CD4-positive, alpha-beta T cell (primary cell): ENCODE measurements around the gene SCN3A. TPM values are rescaled to one million over a fixed set of nuclear protein-coding genes. Genes with fewer than 3 reads are reported as not detected.

ENCODE experiments used
- ATAC-seq: fragments of 200-7000 bp; cut with Tn5 transposase; one replicate; pipeline ENCODE4 v1.10.0; 2022; ENCODE audit warnings: mild to moderate bottlenecking; ENCODE audit not compliant: poor library complexity
- CTCF ChIA-PET: fragments of 350-600 bp; sonication (Branson Sonifier 250); formaldehyde crosslinking; loops from one replicate; lab custom pipeline; 2021; ENCODE audit warnings: antibody characterized with exemption, inconsistent platforms; lab: Charles Lee
- POLR2A ChIA-PET: fragments of 350-600 bp; sonication (Branson Sonifier 250); formaldehyde crosslinking; loops from one replicate; lab custom pipeline; 2021; ENCODE audit warnings: antibody characterized with exemption, inconsistent platforms; lab: Charles Lee
- DNase-seq, 14 experiments: peaks; one replicate each; pipeline ENCODE4 v3.0.0-alpha.2; 2013 to 2020; ENCODE audit warnings: mixed read lengths in 2 of 14
- H3K27ac ChIP-seq, 2 donors: one replicate each; pipeline versions ENCODE4 v1.5.1 to v1.7.0; 2013; ENCODE audit warnings: low read length in 2 of 2, low read depth in 1 of 2, mild to moderate bottlenecking in 1 of 2
- H3K27me3 ChIP-seq, 2 experiments: 1 replicate in 1 of 2; 2 replicates in 1 of 2; pipeline versions ENCODE4 v1.6.1 to v1.7.0; 2013; ENCODE audit warnings: low read length in 2 of 2, control low read depth in 1 of 2, mild to moderate bottlenecking in 1 of 2, moderate library complexity in 1 of 2; ENCODE audit not compliant: insufficient read depth in 2 of 2, control insufficient read depth in 1 of 2
- H3K36me3 ChIP-seq: one replicate; pipeline ENCODE4 v1.6.1; 2013; ENCODE audit warnings: low read length, control low read depth; ENCODE audit not compliant: insufficient read depth
- H3K4me1 ChIP-seq: one replicate; pipeline ENCODE4 v1.6.1; 2013; ENCODE audit warnings: low read length, control low read depth; ENCODE audit not compliant: insufficient read depth
- H3K4me3 ChIP-seq: one replicate; pipeline ENCODE4 v1.5.1; 2013; ENCODE audit warnings: mild to moderate bottlenecking, low read length, moderate library complexity
- H3K9me3 ChIP-seq, 2 experiments: 1 replicate in 1 of 2; 2 replicates in 1 of 2; pipeline versions ENCODE4 v1.6.1 to v1.7.0; 2013; ENCODE audit warnings: low read length in 2 of 2, mild to moderate bottlenecking in 2 of 2, control low read depth in 1 of 2, moderate library complexity in 1 of 2; ENCODE audit not compliant: control insufficient read depth in 1 of 2, insufficient read depth in 1 of 2
- H3K27ac Mint-ChIP-seq: one replicate; pipeline ENCODE4 v1.8.0; 2020; ENCODE audit warnings: mixed read lengths
- H3K27me3 Mint-ChIP-seq: one replicate; pipeline ENCODE4 v1.8.0; 2021; ENCODE audit warnings: mixed read lengths
- H3K36me3 Mint-ChIP-seq: one replicate; pipeline ENCODE4 v1.8.0; 2021; ENCODE audit warnings: low read depth, mixed read lengths
- H3K4me1 Mint-ChIP-seq: one replicate; pipeline ENCODE4 v1.8.0; 2021; ENCODE audit warnings: low read depth, mixed read lengths
- H3K4me3 Mint-ChIP-seq: one replicate; pipeline ENCODE4 v1.8.0; 2020; ENCODE audit warnings: mild to moderate bottlenecking, mixed read lengths
- H3K9me3 Mint-ChIP-seq: one replicate; pipeline ENCODE4 v1.8.0; 2020; ENCODE audit warnings: mixed read lengths
- intact Hi-C, 2 experiments: fragments of 100-400 bp; cut with DNase I in 1 of 2; cut with micrococcal nuclease in 1 of 2; formaldehyde crosslinking; loops; one replicate each; pipeline versions ENCODE4 v1.15.1 to v1.9.0; 2023 to 2025; cut with DNase I, micrococcal nuclease
- total RNA-seq, 174 experiments: library from RNA in 2 of 174; stranded (reverse) in 2 of 174; gene quantifications; one replicate each; pipeline ENCODE4 v1.2.3 and lab custom pipeline; 2021 to 2026
- TF ChIP-seq, protein P1 (sequence below): fragments of 200-600 bp; IDR thresholded peaks from one replicate; pipeline ENCODE4 v1.8.0; 2022; ENCODE audit warnings: antibody characterized with exemption, mild to moderate bottlenecking

SCN3A gene
- total RNA-seq, 2 experiments from 2014 or later, result not detected

DNA sequence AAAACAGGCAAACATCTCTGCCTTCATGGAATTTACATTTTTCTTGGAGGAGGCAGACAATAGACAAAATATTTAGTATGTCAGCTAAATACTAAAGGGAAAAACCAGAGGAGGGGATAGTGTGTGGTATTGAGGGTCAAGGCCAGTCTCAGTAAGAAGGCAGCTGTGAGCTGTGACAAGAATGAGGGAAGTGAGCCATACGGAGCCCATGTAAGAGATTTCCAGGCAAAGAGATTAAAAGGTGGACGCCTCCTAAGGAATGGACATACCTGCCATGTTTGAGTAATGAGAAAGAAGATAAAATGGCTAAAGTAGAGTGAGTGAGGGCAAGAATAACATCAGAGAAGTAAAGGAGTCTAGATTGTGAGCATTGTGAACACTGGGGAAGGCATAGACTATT, 33.2 kb upstream of the SCN3A start:
- no peaks in the 10 kb centered on the region for H3K36me3 ChIP-seq
- H3K4me1 ChIP-seq, result no peaks in the 10 kb centered on the region
- DNase-seq, result no peak
- intact Hi-C loops, result loop anchor here in 1 of 2 experiments (5.0 kb wide), 1 partner anchor 635 kb away; no protein-coding TSS in a partner anchor
- H3K9me3 ChIP-seq, result no peaks in the 10 kb centered on the region
- ATAC-seq, result no peak
- H3K9me3 Mint-ChIP-seq, result peaks cover 3% of the 10 kb centered on the region
- no peaks in the 10 kb centered on the region for H3K4me1 Mint-ChIP-seq
- no peak overlapping the region for H3K4me3 ChIP-seq
- H3K27ac Mint-ChIP-seq, result no peak overlapping the region
- no peak overlapping the region for H3K27ac ChIP-seq
- no peak overlapping the region for H3K4me3 Mint-ChIP-seq
- H3K36me3 Mint-ChIP-seq, result no peaks in the 10 kb centered on the region
- TF ChIP-seq, protein P1, sequence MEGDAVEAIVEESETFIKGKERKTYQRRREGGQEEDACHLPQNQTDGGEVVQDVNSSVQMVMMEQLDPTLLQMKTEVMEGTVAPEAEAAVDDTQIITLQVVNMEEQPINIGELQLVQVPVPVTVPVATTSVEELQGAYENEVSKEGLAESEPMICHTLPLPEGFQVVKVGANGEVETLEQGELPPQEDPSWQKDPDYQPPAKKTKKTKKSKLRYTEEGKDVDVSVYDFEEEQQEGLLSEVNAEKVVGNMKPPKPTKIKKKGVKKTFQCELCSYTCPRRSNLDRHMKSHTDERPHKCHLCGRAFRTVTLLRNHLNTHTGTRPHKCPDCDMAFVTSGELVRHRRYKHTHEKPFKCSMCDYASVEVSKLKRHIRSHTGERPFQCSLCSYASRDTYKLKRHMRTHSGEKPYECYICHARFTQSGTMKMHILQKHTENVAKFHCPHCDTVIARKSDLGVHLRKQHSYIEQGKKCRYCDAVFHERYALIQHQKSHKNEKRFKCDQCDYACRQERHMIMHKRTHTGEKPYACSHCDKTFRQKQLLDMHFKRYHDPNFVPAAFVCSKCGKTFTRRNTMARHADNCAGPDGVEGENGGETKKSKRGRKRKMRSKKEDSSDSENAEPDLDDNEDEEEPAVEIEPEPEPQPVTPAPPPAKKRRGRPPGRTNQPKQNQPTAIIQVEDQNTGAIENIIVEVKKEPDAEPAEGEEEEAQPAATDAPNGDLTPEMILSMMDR, result no peak
- ChIA-PET POLR2A (no interaction called here), CTCF (no interaction called here)
- H3K27me3 ChIP-seq, result no peaks in the 10 kb centered on the region
- peaks cover 8% of the 10 kb centered on the region for H3K27me3 Mint-ChIP-seq

DNA sequence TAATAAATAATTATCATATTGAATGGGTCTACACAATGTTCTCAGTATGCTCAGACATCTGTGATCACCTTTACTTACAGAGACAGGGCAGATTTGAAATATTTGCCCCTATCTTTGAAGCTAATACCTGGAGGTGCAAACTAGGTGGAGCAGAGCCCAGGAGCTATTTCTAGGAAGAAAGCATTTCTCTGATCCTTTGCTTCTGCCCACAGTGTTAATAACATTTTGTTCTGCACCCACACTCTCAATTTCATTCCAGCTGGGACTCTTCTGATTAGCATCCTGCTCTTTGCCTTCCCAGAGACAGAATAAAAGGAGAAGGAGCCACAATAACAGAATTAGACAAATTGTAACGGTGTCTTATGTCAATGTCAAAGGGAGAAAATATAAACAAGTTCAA, 23.7 kb upstream of the SCN3A start:
- ChIA-PET CTCF (interaction anchor here (1.4 kb wide), 1 partner anchor 11 kb away, joined by 4 read pairs; no protein-coding TSS in a partner anchor), POLR2A (no interaction called here)
- Mint-ChIP-seq H3K27me3 (no peaks in the 10 kb centered on the region), H3K4me3 (no peak overlapping the region), H3K27ac (no peak overlapping the region), H3K36me3 (no peaks in the 10 kb centered on the region), H3K4me1 (no peaks in the 10 kb centered on the region), H3K9me3 (no peaks in the 10 kb centered on the region)
- no peaks in the 10 kb centered on the region for H3K36me3 ChIP-seq
- no peaks in the 10 kb centered on the region for H3K27me3 ChIP-seq
- intact Hi-C loops, result no loop called here
- no peak overlapping the region for H3K27ac ChIP-seq
- no peak overlapping the region for H3K4me3 ChIP-seq
- TF ChIP-seq, protein P1, result no peak
- H3K9me3 ChIP-seq, result no peaks in the 10 kb centered on the region
- DNase-seq (no peak), ATAC-seq (no peak)
- H3K4me1 ChIP-seq, result no peaks in the 10 kb centered on the region

DNA sequence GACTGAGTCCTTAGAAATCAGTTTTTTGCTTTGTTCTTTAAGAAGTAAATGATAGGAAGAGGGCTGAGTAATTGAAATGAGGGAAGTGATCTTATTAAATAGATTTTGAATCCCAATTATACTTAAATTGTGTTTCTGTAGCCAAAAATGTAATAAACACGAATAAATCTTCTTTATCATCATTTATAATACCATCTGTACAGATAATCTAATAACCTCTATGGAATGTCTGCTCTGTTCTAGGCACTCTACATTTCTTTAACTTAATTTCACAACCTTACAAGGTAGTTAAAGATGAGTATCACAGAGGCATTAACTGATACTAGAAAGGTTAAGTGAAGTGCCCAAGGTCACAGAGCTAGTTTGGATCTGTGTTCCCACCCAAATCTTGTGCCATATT, 21.1 kb upstream of the SCN3A start:
- Histone ChIP-seq H3K9me3 (no peaks in the 10 kb centered on the region), H3K4me1 (no peaks in the 10 kb centered on the region), H3K36me3 (no peaks in the 10 kb centered on the region), H3K27ac (no peak overlapping the region), H3K27me3 (no peaks in the 10 kb centered on the region), H3K4me3 (no peak overlapping the region)
- ATAC-seq, result no peak
- H3K4me1 Mint-ChIP-seq, result no peaks in the 10 kb centered on the region
- TF ChIP-seq, protein P1, result no peak
- POLR2A ChIA-PET, result no interaction called here
- no peak overlapping the region for H3K27ac Mint-ChIP-seq
- no peak for DNase-seq
- no peaks in the 10 kb centered on the region for H3K9me3 Mint-ChIP-seq
- intact Hi-C loops, result no loop called here
- H3K36me3 Mint-ChIP-seq, result no peaks in the 10 kb centered on the region
- H3K4me3 Mint-ChIP-seq, result no peak overlapping the region
- H3K27me3 Mint-ChIP-seq, result no peaks in the 10 kb centered on the region
- CTCF ChIA-PET, result no interaction called here
